ENCODE results near the gene TGIF1. TPM values are rescaled to one million over a fixed set of nuclear protein-coding genes. Genes with fewer than 3 reads are reported as not detected.

TGIF1 gene
- total RNA-seq, 2 experiments from 2014 or later, result 8.2 to 8.7 TPM

GRCh38 chr18:3451989-3452749, 2.2 kb downstream of the TGIF1 start:
- CTCF ChIA-PET, result interaction anchor here (0.8 to 8.5 kb wide), 11 partner anchors 10 to 214 kb away, joined by 3 to 126 read pairs (median 9); no protein-coding TSS in a partner anchor
- H3K9me3 Mint-ChIP-seq (ENCODE audit: insufficient read depth), result no peaks in the 10 kb centered on the region
- peaks cover 7% of the 10 kb centered on the region for H3K36me3 Mint-ChIP-seq (ENCODE audit: low read depth)
- no peaks in the 10 kb centered on the region for H3K27me3 Mint-ChIP-seq (ENCODE audit: low read depth)
- H3K4me3 Mint-ChIP-seq, result peak overlapping the region; percentile 88
- POLR2A ChIA-PET, result interaction anchor here (0.9 to 3.6 kb wide), 7 partner anchors 8 to 469 kb away, joined by 3 to 38 read pairs (median 6); partner anchors contain the start of gene MYL12A
- peak; percentile 43 for DNase-seq
- ATAC-seq, result no peak
- H3K27ac Mint-ChIP-seq, result peak overlapping the region; percentile 90
- peaks cover 37% of the 10 kb centered on the region for H3K4me1 Mint-ChIP-seq (ENCODE audit: low read depth)

- Mint-ChIP-seq H3K27ac (peak overlapping the region; percentile 90), H3K27me3 (ENCODE audit: low read depth) (no peaks in the 10 kb centered on the region), H3K4me3 (peak overlapping the region; percentile 88), H3K4me1 (ENCODE audit: low read depth) (peaks cover 40% of the 10 kb centered on the region), H3K9me3 (ENCODE audit: insufficient read depth) (no peaks in the 10 kb centered on the region), H3K36me3 (ENCODE audit: low read depth) (peaks cover 13% of the 10 kb centered on the region)
- ChIA-PET CTCF (interaction anchor here (0.9 to 8.5 kb wide), 12 partner anchors 9 to 213 kb away, joined by 3 to 126 read pairs (median 14); no protein-coding TSS in a partner anchor), POLR2A (interaction anchor here (0.7 to 3.6 kb wide), 8 partner anchors 8 to 470 kb away, joined by 3 to 38 read pairs (median 6); partner anchors contain the start of gene MYL12B)
- DNase-seq (no peak), ATAC-seq (no peak)
These were observed 3.0 kb downstream of the TGIF1 start for GRCh38 chr18:3452750-3453539.

DNA sequence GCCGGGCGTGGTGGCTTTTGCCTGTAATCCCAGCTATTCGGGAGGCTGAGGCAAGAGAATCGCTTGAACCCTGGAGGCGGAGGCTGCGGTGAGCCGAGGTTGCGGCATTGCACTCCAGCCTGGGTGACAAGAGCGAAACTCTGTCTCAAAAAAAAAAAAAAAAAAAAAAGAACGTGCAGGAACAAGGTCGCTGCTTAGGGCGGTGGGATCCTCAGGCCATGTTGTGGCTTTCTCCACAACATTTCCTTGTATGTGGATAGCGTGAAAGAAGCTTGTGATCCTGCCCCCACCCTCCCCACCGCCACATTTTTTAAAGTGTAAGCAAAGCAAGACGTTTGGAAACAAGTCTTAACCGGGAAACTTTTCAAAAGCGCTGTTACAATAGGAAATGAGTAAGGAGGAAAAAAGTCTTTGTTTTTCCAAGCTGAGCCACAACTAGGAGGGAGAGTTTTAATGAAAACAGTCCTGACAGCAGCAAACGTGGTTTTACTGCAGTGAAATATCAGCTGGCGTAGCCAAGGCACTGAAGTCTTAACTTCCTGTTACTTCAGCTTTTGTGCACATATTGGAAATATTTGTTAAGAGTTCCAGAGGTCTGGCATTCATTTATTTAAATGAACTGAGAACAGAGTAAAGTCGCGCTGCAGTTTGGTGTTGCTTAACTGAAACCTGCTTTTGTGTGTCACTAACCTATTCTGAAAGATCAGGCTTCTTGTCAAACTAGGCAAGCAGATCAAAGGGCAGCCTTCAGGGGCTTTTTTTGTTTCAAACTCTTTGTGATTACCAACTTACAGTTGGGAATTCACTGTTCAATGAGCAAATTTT, 3.8 kb downstream of the TGIF1 start:
- POLR2A ChIA-PET, result interaction anchor here (0.7 to 3.6 kb wide), 5 partner anchors 24 to 192 kb away, joined by 3 to 38 read pairs (median 8); partner anchors contain the start of gene MYL12B
- Mint-ChIP-seq H3K36me3 (ENCODE audit: low read depth) (peaks cover 18% of the 10 kb centered on the region), H3K4me3 (peak overlapping the region; percentile 88), H3K27me3 (ENCODE audit: low read depth) (no peaks in the 10 kb centered on the region), H3K9me3 (ENCODE audit: insufficient read depth) (no peaks in the 10 kb centered on the region), H3K4me1 (ENCODE audit: low read depth) (peaks cover 47% of the 10 kb centered on the region), H3K27ac (peak overlapping the region; percentile 90)
- DNase-seq (peak; percentile 45), ATAC-seq (no peak)
- CTCF ChIA-PET, result interaction anchor here (0.8 to 8.5 kb wide), 41 partner anchors 8 to 216 kb away, joined by 3 to 126 read pairs (median 5); no protein-coding TSS in a partner anchor

DNA sequence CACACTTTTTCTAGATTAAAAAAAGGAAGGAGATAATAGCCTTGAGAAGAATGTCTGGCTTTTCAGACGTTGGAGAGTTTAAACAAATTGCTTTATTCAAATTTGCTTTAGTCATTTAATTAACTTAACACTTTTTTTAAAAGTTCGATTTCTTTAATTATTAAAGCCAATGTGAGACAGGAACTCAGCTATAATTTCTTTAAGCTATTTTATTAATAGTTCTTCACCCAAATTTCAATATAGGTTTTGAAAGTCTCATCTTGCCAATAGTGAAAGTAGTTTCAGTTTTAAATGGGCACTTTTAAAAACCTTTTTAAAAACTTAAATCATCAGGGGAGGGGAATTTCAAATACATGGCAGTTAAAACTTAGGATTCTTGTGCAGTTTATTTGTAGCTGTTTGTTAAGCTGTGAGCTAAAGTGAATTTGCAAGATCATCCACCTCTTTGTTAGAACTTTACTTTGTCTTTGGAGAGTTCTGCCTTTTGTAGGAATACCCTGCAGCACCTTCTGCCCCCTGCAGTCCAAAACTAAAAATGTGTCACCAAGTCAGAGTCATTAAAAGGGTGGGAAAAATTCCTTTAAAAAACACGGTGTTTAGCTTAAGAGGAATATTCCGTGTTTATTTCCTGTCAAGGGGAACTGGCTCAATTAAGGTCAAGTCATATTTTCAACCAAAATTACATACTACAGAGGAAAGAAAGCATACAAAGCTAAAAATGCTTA, 4.6 kb downstream of the TGIF1 start:
- ChIA-PET POLR2A (interaction anchor here (1.2 to 3.6 kb wide), 4 partner anchors 140 to 193 kb away, joined by 7 to 38 read pairs (median 9); partner anchors contain the start of gene MYL12B), CTCF (interaction anchor here (0.6 to 8.5 kb wide), 44 partner anchors 7 to 317 kb away, joined by 3 to 126 read pairs (median 5); no protein-coding TSS in a partner anchor)
- H3K27me3 Mint-ChIP-seq (ENCODE audit: low read depth), result no peaks in the 10 kb centered on the region
- peak overlapping the region; percentile 90 for H3K27ac Mint-ChIP-seq
- H3K4me1 Mint-ChIP-seq (ENCODE audit: low read depth), result peaks cover 53% of the 10 kb centered on the region
- DNase-seq (peak; percentile 62), ATAC-seq (no peak)
- peaks cover 22% of the 10 kb centered on the region for H3K36me3 Mint-ChIP-seq (ENCODE audit: low read depth)
- peak overlapping the region; percentile 88 for H3K4me3 Mint-ChIP-seq
- no peaks in the 10 kb centered on the region for H3K9me3 Mint-ChIP-seq (ENCODE audit: insufficient read depth)

DNA sequence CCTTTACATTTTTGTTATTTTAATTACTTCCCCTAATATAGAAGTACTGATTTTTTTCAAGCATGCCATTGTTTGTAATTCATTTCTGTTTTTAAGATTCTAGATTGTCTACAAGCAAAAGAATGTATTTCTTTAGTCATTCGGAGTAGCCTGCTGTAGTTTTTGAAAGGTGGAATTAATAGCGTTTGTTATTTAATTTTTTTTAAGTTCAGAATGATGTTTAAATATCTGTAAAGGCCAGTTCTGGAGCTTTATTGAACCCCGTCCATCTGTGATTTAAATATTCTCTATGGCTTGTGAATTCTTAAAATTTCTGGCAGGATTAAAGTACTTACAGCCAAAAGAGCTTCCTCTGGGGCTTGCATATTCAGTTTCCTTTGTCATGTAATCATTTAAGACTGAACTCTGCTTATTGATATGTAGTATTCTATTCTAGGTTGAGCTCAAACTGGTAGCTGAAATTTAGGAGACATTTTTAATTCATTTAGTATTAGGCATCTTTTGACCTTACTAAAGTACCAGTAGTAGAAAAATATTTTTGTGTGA, 5.2 kb downstream of the TGIF1 start:
- Mint-ChIP-seq H3K27me3 (ENCODE audit: low read depth) (no peaks in the 10 kb centered on the region), H3K4me1 (ENCODE audit: low read depth) (peaks cover 53% of the 10 kb centered on the region), H3K27ac (no peak overlapping the region), H3K9me3 (ENCODE audit: insufficient read depth) (no peaks in the 10 kb centered on the region), H3K36me3 (ENCODE audit: low read depth) (peaks cover 22% of the 10 kb centered on the region), H3K4me3 (peak overlapping the region; percentile 88)
- no peak for DNase-seq
- CTCF ChIA-PET, result interaction anchor here (0.6 to 8.5 kb wide), 38 partner anchors 7 to 316 kb away, joined by 3 to 126 read pairs (median 5); no protein-coding TSS in a partner anchor
- ATAC-seq, result no peak
- POLR2A ChIA-PET, result interaction anchor here (1.9 to 3.6 kb wide), 2 partner anchors 139 to 158 kb away, joined by 8 to 38 read pairs; no protein-coding TSS in a partner anchor

DNA sequence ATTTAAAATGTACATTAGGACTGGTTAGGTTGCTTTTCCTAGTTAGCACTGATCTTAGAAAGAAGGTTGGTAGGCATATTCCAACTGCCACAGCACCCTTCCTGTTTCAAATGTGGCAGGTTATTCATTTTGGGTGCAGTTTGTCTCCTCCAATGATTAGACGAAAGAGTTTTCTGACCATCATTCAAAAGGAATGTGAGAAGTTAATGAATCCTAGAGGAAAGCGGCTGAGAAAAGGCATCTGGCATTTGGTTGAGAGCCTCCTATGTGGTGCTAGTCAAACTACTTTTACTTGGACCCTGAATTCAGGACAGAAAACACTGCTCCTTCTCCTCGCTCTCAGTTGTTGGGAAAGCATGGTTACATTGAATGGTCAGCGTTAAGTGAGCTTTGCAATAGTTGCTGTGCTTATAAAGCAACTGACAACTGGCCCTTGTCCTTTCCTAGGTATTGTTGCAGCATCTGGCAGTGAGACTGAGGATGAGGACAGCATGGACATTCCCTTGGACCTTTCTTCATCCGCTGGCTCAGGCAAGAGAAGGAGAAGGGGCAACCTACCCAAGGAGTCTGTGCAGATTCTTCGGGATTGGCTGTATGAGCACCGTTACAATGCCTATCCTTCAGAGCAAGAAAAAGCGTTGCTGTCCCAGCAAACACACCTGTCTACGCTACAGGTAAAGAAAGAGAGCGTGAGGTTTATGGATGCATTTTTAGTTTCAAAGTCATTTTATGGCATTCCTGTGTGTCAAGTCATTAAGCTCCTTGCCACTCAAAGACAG, 6.1 kb downstream of the TGIF1 start:
- Mint-ChIP-seq H3K9me3 (ENCODE audit: insufficient read depth) (no peaks in the 10 kb centered on the region), H3K27me3 (ENCODE audit: low read depth) (no peaks in the 10 kb centered on the region), H3K4me1 (ENCODE audit: low read depth) (peaks cover 50% of the 10 kb centered on the region), H3K36me3 (ENCODE audit: low read depth) (peaks cover 28% of the 10 kb centered on the region), H3K27ac (no peak overlapping the region), H3K4me3 (no peak overlapping the region)
- POLR2A ChIA-PET, result interaction anchor here (1.4 to 2.2 kb wide), 2 partner anchors 8 to 138 kb away, joined by 8 read pairs; no protein-coding TSS in a partner anchor
- CTCF ChIA-PET, result interaction anchor here (1.5 to 8.5 kb wide), 13 partner anchors 9 to 210 kb away, joined by 5 to 126 read pairs (median 17); no protein-coding TSS in a partner anchor
- ATAC-seq (no peak), DNase-seq (no peak)

- no peak for ATAC-seq
These were observed 6.7 kb downstream of the TGIF1 start for GRCh38 chr18:3456686-3457069.

DNA sequence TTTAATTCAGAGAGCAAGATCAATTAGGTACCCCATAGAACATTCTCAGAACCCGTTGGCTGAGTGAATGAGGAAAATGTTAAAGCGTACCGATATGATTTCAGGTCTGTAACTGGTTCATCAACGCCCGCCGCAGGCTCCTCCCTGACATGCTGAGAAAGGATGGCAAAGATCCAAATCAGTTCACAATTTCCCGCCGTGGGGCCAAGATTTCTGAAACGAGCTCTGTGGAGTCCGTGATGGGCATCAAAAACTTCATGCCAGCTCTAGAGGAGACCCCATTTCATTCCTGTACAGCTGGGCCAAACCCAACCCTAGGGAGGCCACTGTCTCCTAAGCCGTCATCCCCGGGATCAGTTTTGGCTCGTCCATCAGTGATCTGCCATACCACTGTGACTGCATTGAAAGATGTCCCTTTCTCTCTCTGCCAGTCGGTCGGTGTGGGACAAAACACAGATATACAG, 7.3 kb downstream of the TGIF1 start:
- peaks cover 33% of the 10 kb centered on the region for H3K36me3 Mint-ChIP-seq (ENCODE audit: low read depth)
- ATAC-seq (no peak), DNase-seq (no peak)
- CTCF ChIA-PET, result interaction anchor here (0.7 to 8.5 kb wide), 7 partner anchors 8 to 209 kb away, joined by 3 to 126 read pairs (median 7); no protein-coding TSS in a partner anchor
- no peak overlapping the region for H3K4me3 Mint-ChIP-seq
- H3K4me1 Mint-ChIP-seq (ENCODE audit: low read depth), result peaks cover 49% of the 10 kb centered on the region
- POLR2A ChIA-PET, result interaction anchor here (1.4 to 2.2 kb wide), 4 partner anchors 8 to 196 kb away, joined by 3 to 8 read pairs (median 6); no protein-coding TSS in a partner anchor
- no peaks in the 10 kb centered on the region for H3K9me3 Mint-ChIP-seq (ENCODE audit: insufficient read depth)
- no peak overlapping the region for H3K27ac Mint-ChIP-seq
- H3K27me3 Mint-ChIP-seq (ENCODE audit: low read depth), result no peaks in the 10 kb centered on the region

More at GRCh38 chr18:3456686-3457069, 6.7 kb downstream of the TGIF1 start:
- no peak for DNase-seq
- H3K36me3 Mint-ChIP-seq (ENCODE audit: low read depth), result peaks cover 30% of the 10 kb centered on the region
- POLR2A ChIA-PET, result interaction anchor here (1.4 to 2.2 kb wide), 2 partner anchors 9 to 137 kb away, joined by 8 read pairs; no protein-coding TSS in a partner anchor
- H3K9me3 Mint-ChIP-seq (ENCODE audit: insufficient read depth), result no peaks in the 10 kb centered on the region
- H3K27ac Mint-ChIP-seq, result no peak overlapping the region
- peaks cover 49% of the 10 kb centered on the region for H3K4me1 Mint-ChIP-seq (ENCODE audit: low read depth)
- CTCF ChIA-PET, result interaction anchor here (1.3 to 8.5 kb wide), 6 partner anchors 9 to 210 kb away, joined by 3 to 126 read pairs (median 10); no protein-coding TSS in a partner anchor
- H3K27me3 Mint-ChIP-seq (ENCODE audit: low read depth), result no peaks in the 10 kb centered on the region
- no peak overlapping the region for H3K4me3 Mint-ChIP-seq

DNA sequence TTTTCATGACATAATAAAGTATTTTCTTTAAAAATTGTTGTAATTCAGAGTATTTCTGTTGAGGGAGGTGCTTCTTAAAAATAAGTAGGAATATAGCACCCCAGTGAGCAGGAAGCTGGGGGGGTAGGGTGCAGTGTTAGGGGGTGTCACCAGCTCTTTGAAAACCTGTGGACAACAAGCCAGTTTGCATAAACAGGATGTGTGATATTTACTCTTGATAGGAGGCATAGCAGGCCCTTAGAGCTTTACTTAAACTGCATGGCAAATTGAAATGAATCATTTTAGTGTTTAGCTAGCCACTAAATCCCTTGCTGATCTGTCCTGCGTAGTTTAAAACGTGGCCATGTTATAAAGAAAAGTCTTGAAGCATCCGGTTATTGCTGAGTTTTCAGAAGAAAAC, 8.4 kb downstream of the TGIF1 start:
- DNase-seq, result no peak
- peaks cover 33% of the 10 kb centered on the region for H3K36me3 Mint-ChIP-seq (ENCODE audit: low read depth)
- peak overlapping the region; percentile 56 for H3K27ac Mint-ChIP-seq
- no peaks in the 10 kb centered on the region for H3K27me3 Mint-ChIP-seq (ENCODE audit: low read depth)
- POLR2A ChIA-PET, result interaction anchor here (1.2 to 2.2 kb wide), 4 partner anchors 9 to 210 kb away, joined by 3 to 8 read pairs (median 4); no protein-coding TSS in a partner anchor
- H3K4me1 Mint-ChIP-seq (ENCODE audit: low read depth), result peaks cover 38% of the 10 kb centered on the region
- peak overlapping the region; percentile 7 for H3K4me3 Mint-ChIP-seq
- ATAC-seq, result no peak
- no peaks in the 10 kb centered on the region for H3K9me3 Mint-ChIP-seq (ENCODE audit: insufficient read depth)
- CTCF ChIA-PET, result interaction anchor here (0.7 to 8.5 kb wide), 12 partner anchors 15 to 313 kb away, joined by 3 to 126 read pairs (median 4); no protein-coding TSS in a partner anchor

Data from activated CD8-positive, alpha-beta T cell treated with anti-CD3 and anti-CD28 coated beads, Interleukin-2, amount 10 ng/mL, durations not matched to agents 7 days and 5 days (primary cell).